IMR-90 (cell line): ENCODE data around the gene SDK1. TPM values are rescaled to one million over a fixed set of nuclear protein-coding genes. Genes with fewer than 3 reads are reported as not detected.

Source experiments
- ATAC-seq: fragments of 200-7000 bp; cut with Tn5 transposase; 2 replicates; pipeline ENCODE4 v1.9.1; 2020; ENCODE audit warnings: low read depth, mild to moderate bottlenecking, moderate library complexity
- BruUV-seq: library from RNA; stranded (reverse); fragments of 400-500 nt; replicated peaks from 2 replicates; lab custom pipeline; 2021; lab: Mats Ljungman, UMichigan
- CTCF ChIA-PET: fragments of 300-600 bp; formaldehyde crosslinking; extraction: SDS; loops from one replicate; lab custom pipeline; 2021; ENCODE audit warnings: antibody characterized with exemption; lab: Yijun Ruan, JAX
- POLR2A ChIA-PET: fragments of 300-600 bp; sonication (Branson Sonifier 250); formaldehyde crosslinking; loops from one replicate; lab custom pipeline; 2022; ENCODE audit warnings: antibody characterized with exemption; ENCODE audit not compliant: unreplicated experiment; lab: Charles Lee
- DNase-seq: peaks from one replicate; pipeline ENCODE4 v3.0.0; 2013
- H2AFZ ChIP-seq: replicated peaks from 2 replicates; pipeline ENCODE3; 2013; ENCODE audit warnings: low read length, mild to moderate bottlenecking; ENCODE audit not compliant: poor library complexity
- H2AK5ac ChIP-seq: 2 replicates; pipeline ENCODE4 v1.6.1; 2013; ENCODE audit warnings: low read depth, low read length, inconsistent platforms
- H2AK9ac ChIP-seq: replicated peaks from 2 replicates; pipeline ENCODE3; 2013; ENCODE audit warnings: mild to moderate bottlenecking, low read depth, low read length, moderate library complexity; ENCODE audit not compliant: poor library complexity
- H2BK120ac ChIP-seq: 2 replicates; pipeline ENCODE4 v1.6.1; 2013; ENCODE audit warnings: low read depth, low read length, inconsistent platforms
- H2BK15ac ChIP-seq: 3 replicates; pipeline ENCODE4 v1.6.1; 2013; ENCODE audit warnings: low read depth, low read length, inconsistent platforms
- H2BK20ac ChIP-seq: 2 replicates; pipeline ENCODE4 v1.6.1; 2013; ENCODE audit warnings: low read depth, mild to moderate bottlenecking, inconsistent platforms, low read length, moderate library complexity
- H2BK5ac ChIP-seq: 2 replicates; pipeline ENCODE4 v1.6.1; 2013; ENCODE audit warnings: mild to moderate bottlenecking, low read depth, low read length, inconsistent platforms; ENCODE audit not compliant: poor library complexity, severe bottlenecking
- H3K14ac ChIP-seq: replicated peaks from 2 replicates; pipeline ENCODE4 v1.6.1; 2013; ENCODE audit warnings: low read depth, low read length, inconsistent platforms
- H3K18ac ChIP-seq: 2 replicates; pipeline ENCODE4 v1.6.1; 2013; ENCODE audit warnings: low read depth, low read length, control low read depth
- H3K23ac ChIP-seq: 2 replicates; pipeline ENCODE4 v1.6.1; 2013; ENCODE audit warnings: low read depth, low read length, inconsistent platforms
- H3K27ac ChIP-seq: 2 replicates; pipeline ENCODE4 v1.5.1; 2013; ENCODE audit warnings: mild to moderate bottlenecking, control low read depth, low read length; ENCODE audit not compliant: insufficient read depth
- H3K27me3 ChIP-seq: 2 replicates; pipeline ENCODE4 v1.6.1; 2013; ENCODE audit warnings: low read length; ENCODE audit not compliant: control insufficient read depth, insufficient read depth
- H3K36me3 ChIP-seq: 2 replicates; pipeline ENCODE4 v1.6.1; 2013; ENCODE audit warnings: low read length, mixed read lengths; ENCODE audit not compliant: control insufficient read depth, insufficient read depth
- H3K4ac ChIP-seq: 2 replicates; pipeline ENCODE4 v1.6.1; 2013; ENCODE audit warnings: low read depth, low read length, inconsistent platforms
- H3K4me1 ChIP-seq: 2 replicates; pipeline ENCODE4 v1.6.1; 2013; ENCODE audit warnings: low read length, mixed read lengths; ENCODE audit not compliant: control insufficient read depth, insufficient read depth
- H3K4me2 ChIP-seq: 2 replicates; pipeline ENCODE4 v1.6.1; 2013; ENCODE audit warnings: low read depth, mild to moderate bottlenecking, control low read depth, low read length, moderate library complexity
- H3K4me3 ChIP-seq: 2 replicates; pipeline ENCODE4 v1.5.1; 2013; ENCODE audit warnings: low read depth, mild to moderate bottlenecking, control low read depth, low read length, moderate library complexity; ENCODE audit not compliant: insufficient read depth
- H3K56ac ChIP-seq: 2 replicates; pipeline ENCODE4 v1.6.1; 2013; ENCODE audit warnings: low read length, inconsistent platforms; ENCODE audit not compliant: insufficient read depth; ENCODE audit errors: extremely low read depth
- H3K79me1 ChIP-seq, 2 experiments: 2 replicates each; pipeline ENCODE4 v1.6.1; 2013; ENCODE audit warnings: low read length in 2 of 2, inconsistent platforms in 1 of 2, low read depth in 1 of 2
- H3K9ac ChIP-seq: 2 replicates; pipeline ENCODE4 v1.6.1; 2013; ENCODE audit warnings: low read depth, low read length, control low read depth
- H3K9me1 ChIP-seq: 2 replicates; pipeline ENCODE4 v1.6.1; 2013; ENCODE audit warnings: low read length, inconsistent platforms; ENCODE audit not compliant: insufficient read depth
- H3K9me3 ChIP-seq: 2 replicates; pipeline ENCODE4 v1.6.1; 2013; ENCODE audit warnings: low read length; ENCODE audit not compliant: control insufficient read depth, insufficient read depth
- H4K20me1 ChIP-seq: 2 replicates; pipeline ENCODE4 v1.6.1; 2013; ENCODE audit warnings: low read length, inconsistent platforms; ENCODE audit not compliant: insufficient read depth
- H4K5ac ChIP-seq: 2 replicates; pipeline ENCODE4 v1.6.1; 2013; ENCODE audit warnings: mild to moderate bottlenecking, low read depth, low read length, control low read depth
- H4K8ac ChIP-seq, 2 experiments: 2 replicates each; pipeline ENCODE4 v1.6.1; 2013; ENCODE audit warnings: low read depth in 2 of 2, low read length in 2 of 2, control low read depth in 1 of 2, inconsistent platforms in 1 of 2
- H4K91ac ChIP-seq: 2 replicates; pipeline ENCODE4 v1.6.1; 2013; ENCODE audit warnings: low read depth, low read length, inconsistent platforms; ENCODE audit not compliant: insufficient read depth
- BHLHE40 ChIP-seq: fragments of 150-350 bp; IDR thresholded peaks from 2 replicates; pipeline ENCODE4 v1.6.1; 2016; ENCODE audit warnings: mild to moderate bottlenecking, low read depth, low read length
- CEBPB ChIP-seq: IDR thresholded peaks from 2 replicates; pipeline ENCODE4 v1.6.1; 2012; ENCODE audit warnings: low read depth, low read length, improper control_type of control experiment
- CHD1 ChIP-seq: IDR thresholded peaks from 2 replicates; pipeline ENCODE4 v1.6.1; 2012; ENCODE audit warnings: low read depth, low read length, improper control_type of control experiment
- ELK1 ChIP-seq: fragments of 150-350 bp; IDR thresholded peaks from 2 replicates; pipeline ENCODE4 v1.6.1; 2016; ENCODE audit warnings: low read depth, mild to moderate bottlenecking, low read length, moderate library complexity, borderline replicate concordance
- FOS ChIP-seq: fragments of 150-350 bp; IDR thresholded peaks from 2 replicates; pipeline ENCODE4 v1.6.1; 2016; ENCODE audit warnings: low read depth, low read length
- MAFK ChIP-seq: IDR thresholded peaks from 2 replicates; pipeline ENCODE4 v1.6.1; 2012; ENCODE audit warnings: low read depth, low read length, improper control_type of control experiment
- MAZ ChIP-seq: IDR thresholded peaks from 2 replicates; pipeline ENCODE4 v1.6.1; 2012; ENCODE audit warnings: low read depth, mild to moderate bottlenecking, low read length, improper control_type of control experiment, moderate library complexity, borderline replicate concordance
- MXI1 ChIP-seq: IDR thresholded peaks from 2 replicates; pipeline ENCODE4 v1.6.1; 2012; ENCODE audit warnings: low read depth, mild to moderate bottlenecking, low read length, moderate library complexity, borderline replicate concordance
- NFE2L2 ChIP-seq: fragments of 150-350 bp; IDR thresholded peaks from 2 replicates; pipeline ENCODE4 v1.6.1; 2016; ENCODE audit warnings: low read depth, mild to moderate bottlenecking, low read length
- POLR2A ChIP-seq: IDR thresholded peaks from 2 replicates; pipeline ENCODE4 v1.6.1; 2012; ENCODE audit warnings: mild to moderate bottlenecking, low read depth, low read length
- RAD21 ChIP-seq: IDR thresholded peaks from 2 replicates; pipeline ENCODE4 v1.6.1; 2012; ENCODE audit warnings: low read length, improper control_type of control experiment
- RCOR1 ChIP-seq: IDR thresholded peaks from 2 replicates; pipeline ENCODE4 v1.6.1; 2012; ENCODE audit warnings: mild to moderate bottlenecking, low read length, improper control_type of control experiment; ENCODE audit not compliant: insufficient replicate concordance
- RFX5 ChIP-seq: IDR thresholded peaks from 2 replicates; pipeline ENCODE4 v1.8.0; 2012; ENCODE audit warnings: low read depth, mild to moderate bottlenecking, low read length, moderate library complexity
- SMC3 ChIP-seq: fragments of 150-350 bp; IDR thresholded peaks from 2 replicates; pipeline ENCODE4 v1.6.1; 2016; ENCODE audit warnings: low read depth, mild to moderate bottlenecking, antibody characterized with exemption, low read length, moderate library complexity
- USF2 ChIP-seq: fragments of 150-350 bp; IDR thresholded peaks from 2 replicates; pipeline ENCODE4 v1.6.1; 2017; ENCODE audit warnings: mild to moderate bottlenecking, antibody characterized with exemption, low read length, low read depth
- WGBS, 2 experiments: methylation state at CpG; one replicate each; pipeline versions ENCODE4 v1.1.5 to v1.1.7; 2013; ENCODE audit warnings: missing lambda C conversion rate in 2 of 2; ENCODE audit not compliant: insufficient read length in 1 of 2; ENCODE audit errors: extremely low coverage in 2 of 2; 5-methylcytosine and 5-hydroxymethylcytosine counted together
- dilution Hi-C: fragments of 300-500 bp; cut with HindIII; formaldehyde crosslinking; loops from one replicate; pipeline ENCODE4 v1.14.3; 2018; ENCODE audit warnings: low sequenced_read_pairs; ENCODE audit not compliant: unreplicated experiment
- in situ Hi-C: fragments of 300-500 bp; cut with MboI; formaldehyde crosslinking; loops from 3 replicates; pipeline ENCODE4 v1.14.3; 2019; ENCODE audit warnings: low sequenced_read_pairs, inconsistent platforms, mixed read lengths
- intact Hi-C: fragments of 100-400 bp; cut with micrococcal nuclease; formaldehyde crosslinking; loops from 2 replicates; pipeline ENCODE4 v1.10.0; 2022
- polyA plus RNA-seq, 3 experiments: library from polyadenylated mRNA; depleted of rRNA; stranded (reverse); fragments of >200 nt; gene quantifications; 2 replicates each; pipeline ENCODE4 v1.2.3, GENCODE V29; 2012; ENCODE audit warnings: low replicate concordance in 1 of 3
- total RNA-seq: library from RNA; depleted of rRNA; stranded (reverse); fragments of >200 nt; gene quantifications from 2 replicates; pipeline ENCODE4 v1.2.3, GENCODE V29; 2012
- TF ChIP-seq, protein P1 (sequence below): conservative IDR thresholded peaks from 2 replicates; pipeline ENCODE4 v1.5.1; 2012; ENCODE audit warnings: mild to moderate bottlenecking, low read depth, low read length, improper control_type of control experiment

SDK1 gene
- total and polyA plus RNA-seq, 2 of the 4 experiments (the other 2 are of a cell fraction), result 1.5 to 1.6 TPM

GRCh38 chr7:4136501-4137110 lies 835.6 kb downstream of the SDK1 start:
- Histone ChIP-seq H4K5ac (no peak overlapping the region), H2BK20ac (no peak overlapping the region), H3K4me1 (no peaks in the 10 kb centered on the region), H3K14ac (no peak overlapping the region), H4K91ac (no peak overlapping the region), H3K4ac (no peak overlapping the region), H3K9me3 (no peaks in the 10 kb centered on the region; the same call in 1 of the 2 replicates), H3K27ac (no peak overlapping the region), H3K9me1 (no peaks in the 10 kb centered on the region), H2AK5ac (no peak overlapping the region), H2AFZ (no peak overlapping the region), H4K8ac (no peak overlapping the region), H3K27me3 (no peaks in the 10 kb centered on the region), H3K4me2 (no peak overlapping the region), H2BK15ac (no peak overlapping the region), H3K9ac (no peak overlapping the region), H2BK5ac (no peak overlapping the region), H2AK9ac (no peak overlapping the region), H4K20me1 (no peaks in the 10 kb centered on the region), H3K23ac (no peak overlapping the region), H3K18ac (no peak overlapping the region), H3K56ac (no peak overlapping the region), H3K4me3 (no peak overlapping the region), H3K79me1 (no peaks in the 10 kb centered on the region), H2BK120ac (no peak overlapping the region), H3K36me3 (no peaks in the 10 kb centered on the region)
- dilution Hi-C loops, result no loop called here
- no peak for DNase-seq
- in situ Hi-C loops, result no loop called here
- ChIA-PET CTCF (no interaction called here), POLR2A (no interaction called here)
- intact Hi-C loops, result no loop called here
- WGBS, 2 experiments, result 91% methylated on average over 15 of the region's 23 CpGs; no CpG with 5 or more reads in 1 of the 2 experiments
- no TSS peak for BruUV-seq
- no peak for ATAC-seq
- no peak for TF ChIP-seq CHD1
- no peak for TF ChIP-seq FOS
- no peak for TF ChIP-seq POLR2A
- TF ChIP-seq RAD21, result no peak
- TF ChIP-seq MAFK, result no peak
- no peak for TF ChIP-seq BHLHE40
- TF ChIP-seq RCOR1, result no peak
- TF ChIP-seq, protein P1, sequence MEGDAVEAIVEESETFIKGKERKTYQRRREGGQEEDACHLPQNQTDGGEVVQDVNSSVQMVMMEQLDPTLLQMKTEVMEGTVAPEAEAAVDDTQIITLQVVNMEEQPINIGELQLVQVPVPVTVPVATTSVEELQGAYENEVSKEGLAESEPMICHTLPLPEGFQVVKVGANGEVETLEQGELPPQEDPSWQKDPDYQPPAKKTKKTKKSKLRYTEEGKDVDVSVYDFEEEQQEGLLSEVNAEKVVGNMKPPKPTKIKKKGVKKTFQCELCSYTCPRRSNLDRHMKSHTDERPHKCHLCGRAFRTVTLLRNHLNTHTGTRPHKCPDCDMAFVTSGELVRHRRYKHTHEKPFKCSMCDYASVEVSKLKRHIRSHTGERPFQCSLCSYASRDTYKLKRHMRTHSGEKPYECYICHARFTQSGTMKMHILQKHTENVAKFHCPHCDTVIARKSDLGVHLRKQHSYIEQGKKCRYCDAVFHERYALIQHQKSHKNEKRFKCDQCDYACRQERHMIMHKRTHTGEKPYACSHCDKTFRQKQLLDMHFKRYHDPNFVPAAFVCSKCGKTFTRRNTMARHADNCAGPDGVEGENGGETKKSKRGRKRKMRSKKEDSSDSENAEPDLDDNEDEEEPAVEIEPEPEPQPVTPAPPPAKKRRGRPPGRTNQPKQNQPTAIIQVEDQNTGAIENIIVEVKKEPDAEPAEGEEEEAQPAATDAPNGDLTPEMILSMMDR, result no peak
- no peak for TF ChIP-seq SMC3
- no peak for TF ChIP-seq RFX5
- no peak for TF ChIP-seq MXI1
- no peak for TF ChIP-seq CEBPB
- no peak for TF ChIP-seq USF2
- TF ChIP-seq MAZ, result no peak
- no peak for TF ChIP-seq NFE2L2
- TF ChIP-seq ELK1, result no peak
